Astrocyte (in vitro differentiated cells and primary cell): ENCODE measurements around the gene ALG6.

Source experiments
- CTCF ChIP-seq: IDR thresholded peaks from 2 replicates; pipeline ENCODE4 v1.5.1; 2011; ENCODE audit warnings: low read depth, mild to moderate bottlenecking, inconsistent platforms, low read length, moderate library complexity; ENCODE audit not compliant: insufficient read depth
- EZH2 ChIP-seq: IDR thresholded peaks from 2 replicates; pipeline ENCODE4 v1.6.1; 2012; ENCODE audit warnings: mild to moderate bottlenecking, low read length, inconsistent platforms; ENCODE audit not compliant: insufficient read depth

GRCh38 chr1:63458750-63459149 lies 91.3 kb downstream of the ALG6 start:
- TF ChIP-seq EZH2 (no peak), CTCF (no peak)
